HepG2 (cell line): ENCODE data around the gene GJB2. TPM values are rescaled to one million over a fixed set of nuclear protein-coding genes. Genes with fewer than 3 reads are reported as not detected.

Experiments
- ARHGAP35 ChIP-seq: sonication (generic); formaldehyde crosslinking; IDR thresholded peaks from 2 replicates; pipeline ENCODE4 v1.9.0; 2022; ENCODE audit warnings: mild to moderate bottlenecking, inconsistent platforms, moderate library complexity, missing genetic modification reagents, borderline replicate concordance
- FOXK1 ChIP-seq: sonication (generic); formaldehyde crosslinking; IDR thresholded peaks from 2 replicates; pipeline ENCODE4 v1.4.0; 2020; ENCODE audit warnings: low read depth, missing genetic modification reagents, borderline replicate concordance
- ZBTB40 ChIP-seq, 2 experiments: fragments of 450-650 bp in 1 of 2; sonication (generic) in 1 of 2; formaldehyde crosslinking in 1 of 2; IDR thresholded peaks; 2 replicates each; pipeline versions ENCODE4 v1.6.1 to v1.8.0; 2016 to 2022; ENCODE audit warnings: antibody characterized with exemption in 1 of 2, mild to moderate bottlenecking in 1 of 2, missing genetic modification reagents in 1 of 2
- ZNF30 ChIP-seq: sonication (generic); formaldehyde crosslinking; IDR thresholded peaks from 2 replicates; pipeline ENCODE4 v1.5.0; 2020; ENCODE audit warnings: mild to moderate bottlenecking, missing genetic modification reagents
- polyA plus RNA-seq, 8 experiments: library from polyadenylated mRNA; depleted of rRNA in 3 of 8; stranded (reverse) in 7 of 8; unstranded in 1 of 8; fragments of >200 nt; fragmentation: Illumina TruSeq in 4 of 8; extraction: Trizol in 4 of 8; gene quantifications; 2 replicates each; pipeline versions ENCODE4 v1.2.1 to v1.2.3, GENCODE V29; 2011 to 2016; ENCODE audit warnings: low read depth in 4 of 8, missing spikeins in 1 of 8, mixed read lengths in 1 of 8; ENCODE audit not compliant: insufficient read depth in 1 of 8
- total RNA-seq, 5 experiments: library from RNA; depleted of rRNA; stranded (reverse); fragments of >200 nt; fragmentation: Illumina TruSeq; extraction: Trizol; gene quantifications; 2 replicates each; pipeline ENCODE4 v1.2.3, GENCODE V29; 2016; ENCODE audit warnings: low read depth in 1 of 5

The GJB2 gene
- total and polyA plus RNA-seq, 2 of the 13 experiments (the other 11 are each of a cell fraction or from before 2014, with no cell fraction given) = 0.15 to 0.18 TPM

GRCh38 chr13:20206065-20206697, 13.4 kb upstream of the GJB2 start (continued):
- TF ChIP-seq ZBTB40 (IDR thresholded peaks at IDR 0.05) (no peak), ZBTB40 (CRISPR knock-in tag; IDR thresholded peaks at IDR 0.05) (no peak), ZNF30 (CRISPR knock-in tag) (no peak), ARHGAP35 (CRISPR knock-in tag) (no peak), FOXK1 (CRISPR knock-in tag) (no peak)
- TF ChIP-seq, all 625 proteins: peak for 0
